Measurements from ENCODE around the gene SLC16A3.

Gene SLC16A3

GRCh38 chr17:82287868-82288801, 59.3 kb downstream of the SLC16A3 start:
- peak; percentile 63 to 70 for DNase-seq

All from inflammatory macrophage (primary cell).